Measurements from ENCODE around the gene NCOA3. TPM values are rescaled to one million over a fixed set of nuclear protein-coding genes. Genes with fewer than 3 reads are reported as not detected.

NCOA3 gene
- total RNA-seq, 1 donor from 2014 or later = 45.9 TPM

GRCh38 chr20:47664744-47665143 is 163.1 kb downstream of the NCOA3 start:
- peak overlapping the region; percentile 23 for H3K4me3 Mint-ChIP-seq
- peak overlapping the region; percentile 89 for H3K27ac Mint-ChIP-seq
- H3K4me1 Mint-ChIP-seq = peaks cover 22% of the 10 kb centered on the region
- H3K9me3 Mint-ChIP-seq = no peaks in the 10 kb centered on the region
- no peak for DNase-seq (ENCODE audit: low spot score in 2 of 2, unreplicated experiment in 2 of 2)
- no peak for TF ChIP-seq CTCF (IDR thresholded peaks at IDR 0.05; ENCODE audit: unreplicated experiment)
- H3K27me3 Mint-ChIP-seq (ENCODE audit: low read depth) = no peaks in the 10 kb centered on the region
- H3K36me3 Mint-ChIP-seq = peaks cover 5% of the 10 kb centered on the region

GRCh38 chr20:47665221-47665991 is 163.7 kb downstream of the NCOA3 start:
- Mint-ChIP-seq H3K27me3 (ENCODE audit: low read depth) (no peaks in the 10 kb centered on the region), H3K36me3 (peaks cover 5% of the 10 kb centered on the region), H3K27ac (peak overlapping the region; percentile 89), H3K4me3 (no peak overlapping the region), H3K4me1 (peaks cover 22% of the 10 kb centered on the region), H3K9me3 (no peaks in the 10 kb centered on the region)
- DNase-seq (ENCODE audit: low spot score in 2 of 2, unreplicated experiment in 2 of 2) = peak in 1 of 2 experiments; percentile 61
- TF ChIP-seq CTCF (IDR thresholded peaks at IDR 0.05; ENCODE audit: unreplicated experiment) = no peak

GRCh38 chr20:47666304-47666703 is 164.6 kb downstream of the NCOA3 start:
- Mint-ChIP-seq H3K4me1 (peaks cover 22% of the 10 kb centered on the region), H3K4me3 (no peak overlapping the region), H3K36me3 (peaks cover 5% of the 10 kb centered on the region), H3K9me3 (no peaks in the 10 kb centered on the region), H3K27ac (no peak overlapping the region), H3K27me3 (ENCODE audit: low read depth) (no peaks in the 10 kb centered on the region)
- no peak for DNase-seq (ENCODE audit: low spot score in 2 of 2, unreplicated experiment in 2 of 2)
- TF ChIP-seq CTCF (IDR thresholded peaks at IDR 0.05; ENCODE audit: unreplicated experiment) = no peak

- TF ChIP-seq CTCF (IDR thresholded peaks at IDR 0.05; ENCODE audit: unreplicated experiment) = no peak
- Mint-ChIP-seq H3K27me3 (ENCODE audit: low read depth) (no peaks in the 10 kb centered on the region), H3K9me3 (no peaks in the 10 kb centered on the region), H3K27ac (no peak overlapping the region), H3K4me1 (peaks cover 22% of the 10 kb centered on the region), H3K4me3 (no peak overlapping the region), H3K36me3 (peaks cover 5% of the 10 kb centered on the region)
- no peak for DNase-seq (ENCODE audit: low spot score in 2 of 2, unreplicated experiment in 2 of 2)
Measured at GRCh38 chr20:47667086-47667485, 165.4 kb downstream of the NCOA3 start.

- Mint-ChIP-seq H3K27me3 (ENCODE audit: low read depth) (no peaks in the 10 kb centered on the region), H3K4me3 (no peak overlapping the region), H3K27ac (no peak overlapping the region), H3K36me3 (peaks cover 5% of the 10 kb centered on the region), H3K4me1 (peaks cover 22% of the 10 kb centered on the region), H3K9me3 (no peaks in the 10 kb centered on the region)
- DNase-seq (ENCODE audit: low spot score in 2 of 2, unreplicated experiment in 2 of 2) = no peak
- no peak for TF ChIP-seq CTCF (IDR thresholded peaks at IDR 0.05; ENCODE audit: unreplicated experiment)
Measured at GRCh38 chr20:47667531-47668312, 166.0 kb downstream of the NCOA3 start.
